ENCODE results near the gene DPM2.

The DPM2 gene

DNA sequence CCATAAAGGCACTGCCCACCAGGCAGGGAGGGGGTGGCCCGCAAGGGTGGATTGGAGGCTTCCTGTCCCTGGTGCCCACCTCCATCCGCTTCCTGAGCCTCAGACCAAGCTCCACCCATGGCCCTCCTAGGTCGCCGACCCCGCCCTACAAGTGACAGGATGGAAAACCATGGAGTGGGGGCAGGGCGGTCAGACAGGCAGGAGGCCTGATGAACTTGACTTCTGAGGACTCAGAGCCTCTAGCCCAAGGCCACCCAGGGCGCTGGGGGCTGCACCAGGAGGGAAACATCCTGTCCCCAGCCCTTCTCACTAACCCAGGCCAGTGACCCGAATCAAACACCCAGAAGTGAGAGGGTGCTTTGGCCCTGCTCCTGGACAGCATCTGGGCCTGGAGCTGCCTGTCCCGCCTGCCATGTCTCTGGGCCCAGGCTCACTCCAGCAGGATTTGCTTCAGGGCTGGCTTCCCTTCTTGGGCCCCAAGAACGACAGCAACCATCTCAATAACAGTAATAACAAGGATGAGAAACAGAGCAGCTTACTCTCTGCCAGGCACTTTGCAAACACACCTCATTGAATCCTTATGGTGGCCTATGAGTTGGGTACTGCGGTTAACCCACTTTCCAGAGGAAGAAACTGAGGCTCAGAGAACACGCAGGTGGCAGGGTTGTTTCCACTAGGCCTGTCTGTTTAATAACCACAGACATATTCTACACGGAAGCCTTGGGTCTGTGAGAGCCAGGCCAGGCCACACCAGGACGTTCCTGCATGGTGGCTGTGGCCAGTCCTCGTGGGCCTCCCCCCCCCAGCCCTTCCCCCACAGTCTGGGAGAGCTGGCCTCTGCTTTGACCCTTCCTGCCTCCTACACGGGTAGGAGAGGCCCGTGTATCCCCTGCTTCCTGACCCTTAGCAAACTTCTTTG is 33.8 kb downstream of the DPM2 start:
- H3K27me3 ChIP-seq (ENCODE audit: control insufficient read depth, low read length) = no peaks in the 10 kb centered on the region
- H3K27ac ChIP-seq (ENCODE audit: low read depth, low read length) = peak overlapping the region; percentile 93
- H3K4me2 ChIP-seq (ENCODE audit: low read length) = peak overlapping the region; percentile 81
- TF ChIP-seq, protein P1, sequence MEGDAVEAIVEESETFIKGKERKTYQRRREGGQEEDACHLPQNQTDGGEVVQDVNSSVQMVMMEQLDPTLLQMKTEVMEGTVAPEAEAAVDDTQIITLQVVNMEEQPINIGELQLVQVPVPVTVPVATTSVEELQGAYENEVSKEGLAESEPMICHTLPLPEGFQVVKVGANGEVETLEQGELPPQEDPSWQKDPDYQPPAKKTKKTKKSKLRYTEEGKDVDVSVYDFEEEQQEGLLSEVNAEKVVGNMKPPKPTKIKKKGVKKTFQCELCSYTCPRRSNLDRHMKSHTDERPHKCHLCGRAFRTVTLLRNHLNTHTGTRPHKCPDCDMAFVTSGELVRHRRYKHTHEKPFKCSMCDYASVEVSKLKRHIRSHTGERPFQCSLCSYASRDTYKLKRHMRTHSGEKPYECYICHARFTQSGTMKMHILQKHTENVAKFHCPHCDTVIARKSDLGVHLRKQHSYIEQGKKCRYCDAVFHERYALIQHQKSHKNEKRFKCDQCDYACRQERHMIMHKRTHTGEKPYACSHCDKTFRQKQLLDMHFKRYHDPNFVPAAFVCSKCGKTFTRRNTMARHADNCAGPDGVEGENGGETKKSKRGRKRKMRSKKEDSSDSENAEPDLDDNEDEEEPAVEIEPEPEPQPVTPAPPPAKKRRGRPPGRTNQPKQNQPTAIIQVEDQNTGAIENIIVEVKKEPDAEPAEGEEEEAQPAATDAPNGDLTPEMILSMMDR (IDR thresholded peaks at IDR 0.05; ENCODE audit: low read depth, low read length, poor library complexity, severe bottlenecking) = no peak
- TF ChIP-seq EZH2phosphoT487 (IDR thresholded peaks at IDR 0.05; ENCODE audit: borderline replicate concordance, low read length) = no peak
- H3K9me3 ChIP-seq (ENCODE audit: control insufficient read depth, insufficient read depth, low read length) = no peaks in the 10 kb centered on the region
- H3K9me2 ChIP-seq (replicated peaks; ENCODE audit: control insufficient read depth, low read length) = no peaks in the 10 kb centered on the region
- H3K36me3 ChIP-seq (ENCODE audit: control insufficient read depth, low read length) = peaks cover 30% of the 10 kb centered on the region
- no peaks in the 10 kb centered on the region for H4K20me1 ChIP-seq (ENCODE audit: control insufficient read depth, insufficient read depth, low read depth, low read length)
- peaks cover 78% of the 10 kb centered on the region for H3K4me1 ChIP-seq (ENCODE audit: control insufficient read depth, low read length)
- peak overlapping the region; percentile 59 for H3K4me3 ChIP-seq (ENCODE audit: low read length)
- H3K79me2 ChIP-seq (ENCODE audit: control insufficient read depth, low read length) = peaks cover 3% of the 10 kb centered on the region
- H3F3A ChIP-seq (ENCODE audit: control insufficient read depth, insufficient read depth) = peaks cover 33% of the 10 kb centered on the region

- H3K9me3 ChIP-seq (ENCODE audit: control insufficient read depth, insufficient read depth, low read length) = no peaks in the 10 kb centered on the region
- H3K27ac ChIP-seq (ENCODE audit: low read depth, low read length) = peak within 1 kb of the TSS; percentile 54
- TF ChIP-seq, protein P1 (IDR thresholded peaks at IDR 0.05; ENCODE audit: low read depth, low read length, poor library complexity, severe bottlenecking) = no peak
- no peak for TF ChIP-seq EZH2phosphoT487 (IDR thresholded peaks at IDR 0.05; ENCODE audit: borderline replicate concordance, low read length)
- H3K79me2 ChIP-seq (ENCODE audit: control insufficient read depth, low read length) = peaks cover 19% of the 10 kb centered on the region
- H3K4me1 ChIP-seq (ENCODE audit: control insufficient read depth, low read length) = peaks cover 64% of the 10 kb centered on the region
- peaks cover 30% of the 10 kb centered on the region for H3K36me3 ChIP-seq (ENCODE audit: control insufficient read depth, low read length)
- peaks cover 15% of the 10 kb centered on the region for H3F3A ChIP-seq (ENCODE audit: control insufficient read depth, insufficient read depth)
- H3K9me2 ChIP-seq (replicated peaks; ENCODE audit: control insufficient read depth, low read length) = no peaks in the 10 kb centered on the region
- H3K27me3 ChIP-seq (ENCODE audit: control insufficient read depth, low read length) = no peaks in the 10 kb centered on the region
- peak within 1 kb of the TSS; percentile 85 for H3K4me2 ChIP-seq (ENCODE audit: low read length)
- no peaks in the 10 kb centered on the region for H4K20me1 ChIP-seq (ENCODE audit: control insufficient read depth, insufficient read depth, low read depth, low read length)
- peak within 1 kb of the TSS; percentile 86 for H3K4me3 ChIP-seq (ENCODE audit: low read length)
Observed at GRCh38 chr9:127899128-127899943, 38.3 kb downstream of the DPM2 start, which contains the start of gene ST6GALNAC6. Gene ST6GALNAC6, minus strand, starts transcription at chr9:127899603. Its CDS starts 1,622 bp downstream, at chr9:127897981.

DNA sequence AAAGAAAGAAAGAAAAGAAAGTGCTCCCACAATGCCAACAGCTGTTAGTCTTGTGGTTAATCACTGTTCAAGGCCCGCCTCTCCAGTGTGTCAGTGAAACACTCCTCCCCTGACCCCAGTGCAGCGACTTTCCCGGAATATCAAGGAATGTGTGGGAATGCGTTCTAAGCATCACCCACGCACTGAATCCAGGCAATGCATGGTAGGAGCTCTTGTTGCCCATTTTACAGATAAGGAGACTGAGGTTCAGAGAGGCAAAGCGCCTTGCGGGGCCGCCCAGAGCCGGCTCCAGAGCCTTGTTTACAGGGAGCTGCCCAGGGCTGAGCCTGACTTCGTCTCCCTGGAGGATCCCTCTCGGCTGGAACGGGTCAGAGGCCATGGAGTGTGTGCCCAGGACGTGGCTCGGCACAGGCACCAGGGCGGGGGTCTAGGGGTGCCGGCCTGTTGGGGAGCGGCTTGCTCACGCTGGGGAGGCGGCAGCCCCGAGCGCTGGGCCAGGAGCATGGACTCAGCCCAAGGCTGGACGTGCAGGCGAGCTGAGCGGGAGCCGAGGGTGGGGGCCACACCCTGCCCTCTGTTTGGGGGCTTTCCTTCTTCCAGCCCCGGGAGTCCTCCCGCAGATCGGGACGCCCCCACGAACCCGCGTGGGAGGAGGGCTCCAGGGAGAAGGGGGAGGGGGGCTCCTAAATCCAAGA is 39.1 kb downstream of the DPM2 start:
- Histone ChIP-seq H3F3A (ENCODE audit: control insufficient read depth, insufficient read depth) (peaks cover 9% of the 10 kb centered on the region), H3K27ac (ENCODE audit: low read depth, low read length) (peak overlapping the region; percentile 12; the same call in 1 of the 2 replicates), H3K4me2 (ENCODE audit: low read length) (peak overlapping the region; percentile 85)

More for the DNA sequence above, 39.1 kb downstream of the DPM2 start:
- TF ChIP-seq, protein P1 (IDR thresholded peaks at IDR 0.05; ENCODE audit: low read depth, low read length, poor library complexity, severe bottlenecking) = no peak
- TF ChIP-seq EZH2phosphoT487 (IDR thresholded peaks at IDR 0.05; ENCODE audit: borderline replicate concordance, low read length) = no peak
- Histone ChIP-seq H3K36me3 (ENCODE audit: control insufficient read depth, low read length) (peaks cover 35% of the 10 kb centered on the region), H4K20me1 (ENCODE audit: control insufficient read depth, insufficient read depth, low read depth, low read length) (no peaks in the 10 kb centered on the region), H3K27me3 (ENCODE audit: control insufficient read depth, low read length) (no peaks in the 10 kb centered on the region), H3K79me2 (ENCODE audit: control insufficient read depth, low read length) (peaks cover 19% of the 10 kb centered on the region), H3K4me1 (ENCODE audit: control insufficient read depth, low read length) (peaks cover 57% of the 10 kb centered on the region), H3K9me2 (replicated peaks; ENCODE audit: control insufficient read depth, low read length) (no peaks in the 10 kb centered on the region), H3K9me3 (ENCODE audit: control insufficient read depth, insufficient read depth, low read length) (no peaks in the 10 kb centered on the region), H3K4me3 (ENCODE audit: low read length) (peak overlapping the region; percentile 86)

Data from DOHH2 (cell line).